HEK293 (cell line): ENCODE measurements around the gene ACSF2.

Experiments
- CTCF ChIA-PET: fragments of 350-600 bp; formaldehyde crosslinking; extraction: SDS; loops from one replicate; lab custom pipeline; 2021; ENCODE audit warnings: antibody characterized with exemption; lab: Yijun Ruan, JAX
- POLR2A ChIA-PET: fragments of 300-600 bp; formaldehyde crosslinking; extraction: SDS; loops from one replicate; lab custom pipeline; 2020; ENCODE audit warnings: antibody characterized with exemption, inconsistent platforms; lab: Yijun Ruan, JAX
- H3K27ac ChIP-seq: fragments of 200-500 bp; sonication (Bioruptor generic); 2 replicates; pipeline ENCODE4 v1.5.1; 2014; ENCODE audit warnings: low read depth, low read length, control low read depth, inconsistent platforms; ENCODE audit errors: extremely low read depth
- H3K36me3 ChIP-seq, 2 experiments: fragments of 200-500 bp in 1 of 2; sonication (Bioruptor generic) in 1 of 2; 1 replicate in 1 of 2; 2 replicates in 1 of 2; pipeline ENCODE4 v1.5.1; 2014 to 2017; ENCODE audit warnings: inconsistent platforms in 2 of 2, low read length in 2 of 2; ENCODE audit not compliant: control insufficient read depth in 2 of 2, insufficient read depth in 1 of 2
- H3K4me1 ChIP-seq: fragments of 200-500 bp; sonication (Bioruptor generic); 2 replicates; pipeline ENCODE4 v1.5.1; 2014; ENCODE audit warnings: mild to moderate bottlenecking, low read length, inconsistent platforms; ENCODE audit not compliant: control insufficient read depth, insufficient read depth
- H3K4me3 ChIP-seq: 2 replicates; pipeline ENCODE4 v1.5.1; 2011; ENCODE audit warnings: low read depth, mild to moderate bottlenecking, control low read depth, low read length, moderate library complexity
- H3K9me3 ChIP-seq: fragments of 200-500 bp; sonication (Bioruptor generic); 2 replicates; pipeline ENCODE4 v1.5.1; 2014; ENCODE audit warnings: low read depth, low read length, inconsistent platforms; ENCODE audit not compliant: control insufficient read depth, insufficient read depth
- GLI4 ChIP-seq: fragments of 450-650 bp; formaldehyde crosslinking; IDR thresholded peaks from 2 replicates; pipeline ENCODE4 v1.5.1; 2016; ENCODE audit warnings: missing biosample characterization, missing genetic modification characterization
- KLF8 ChIP-seq: fragments of 450-650 bp; formaldehyde crosslinking; IDR thresholded peaks from 2 replicates; pipeline ENCODE4 v1.5.1; 2016; ENCODE audit warnings: missing biosample characterization, missing genetic modification characterization
- ZBTB17 ChIP-seq: fragments of 450-650 bp; formaldehyde crosslinking; IDR thresholded peaks from 2 replicates; pipeline ENCODE4 v1.5.1; 2016; ENCODE audit warnings: missing biosample characterization, missing genetic modification characterization
- ZBTB48 ChIP-seq: fragments of 450-650 bp; formaldehyde crosslinking; IDR thresholded peaks from 2 replicates; pipeline ENCODE4 v1.5.1; 2016; ENCODE audit warnings: missing biosample characterization, missing genetic modification characterization
- ZNF121 ChIP-seq: fragments of 450-650 bp; formaldehyde crosslinking; IDR thresholded peaks from 2 replicates; pipeline ENCODE4 v1.5.1; 2016; ENCODE audit warnings: missing biosample characterization, missing genetic modification characterization
- ZNF169 ChIP-seq: fragments of 450-650 bp; formaldehyde crosslinking; IDR thresholded peaks from 2 replicates; pipeline ENCODE4 v1.5.1; 2016; ENCODE audit warnings: missing biosample characterization, missing genetic modification characterization
- ZNF366 ChIP-seq: fragments of 450-650 bp; formaldehyde crosslinking; conservative IDR thresholded peaks from 2 replicates; pipeline ENCODE4 v1.5.1; 2016; ENCODE audit warnings: missing biosample characterization, missing genetic modification characterization
- ZNF48 ChIP-seq: fragments of 450-650 bp; formaldehyde crosslinking; IDR thresholded peaks from 2 replicates; pipeline ENCODE4 v1.5.1; 2016; ENCODE audit warnings: missing biosample characterization, missing genetic modification characterization
- ZNF585B ChIP-seq: fragments of 450-650 bp; formaldehyde crosslinking; IDR thresholded peaks from 2 replicates; pipeline ENCODE4 v1.5.1; 2016; ENCODE audit warnings: missing biosample characterization, missing genetic modification characterization
- TF ChIP-seq, protein P1 (sequence below): fragments of 450-650 bp; formaldehyde crosslinking; IDR thresholded peaks from 2 replicates; pipeline ENCODE4 v1.5.1; 2016; ENCODE audit warnings: missing biosample characterization, missing genetic modification characterization
- TF ChIP-seq, protein P2 (sequence below): fragments of 450-650 bp; formaldehyde crosslinking; IDR thresholded peaks from 2 replicates; pipeline ENCODE4 v1.5.1; 2016; ENCODE audit warnings: missing biosample characterization, missing genetic modification characterization
- TF ChIP-seq, protein P3 (sequence below): fragments of 450-650 bp; formaldehyde crosslinking; IDR thresholded peaks from 2 replicates; pipeline ENCODE4 v1.5.1; 2016; ENCODE audit warnings: missing biosample characterization, missing genetic modification characterization

ACSF2 gene

DNA sequence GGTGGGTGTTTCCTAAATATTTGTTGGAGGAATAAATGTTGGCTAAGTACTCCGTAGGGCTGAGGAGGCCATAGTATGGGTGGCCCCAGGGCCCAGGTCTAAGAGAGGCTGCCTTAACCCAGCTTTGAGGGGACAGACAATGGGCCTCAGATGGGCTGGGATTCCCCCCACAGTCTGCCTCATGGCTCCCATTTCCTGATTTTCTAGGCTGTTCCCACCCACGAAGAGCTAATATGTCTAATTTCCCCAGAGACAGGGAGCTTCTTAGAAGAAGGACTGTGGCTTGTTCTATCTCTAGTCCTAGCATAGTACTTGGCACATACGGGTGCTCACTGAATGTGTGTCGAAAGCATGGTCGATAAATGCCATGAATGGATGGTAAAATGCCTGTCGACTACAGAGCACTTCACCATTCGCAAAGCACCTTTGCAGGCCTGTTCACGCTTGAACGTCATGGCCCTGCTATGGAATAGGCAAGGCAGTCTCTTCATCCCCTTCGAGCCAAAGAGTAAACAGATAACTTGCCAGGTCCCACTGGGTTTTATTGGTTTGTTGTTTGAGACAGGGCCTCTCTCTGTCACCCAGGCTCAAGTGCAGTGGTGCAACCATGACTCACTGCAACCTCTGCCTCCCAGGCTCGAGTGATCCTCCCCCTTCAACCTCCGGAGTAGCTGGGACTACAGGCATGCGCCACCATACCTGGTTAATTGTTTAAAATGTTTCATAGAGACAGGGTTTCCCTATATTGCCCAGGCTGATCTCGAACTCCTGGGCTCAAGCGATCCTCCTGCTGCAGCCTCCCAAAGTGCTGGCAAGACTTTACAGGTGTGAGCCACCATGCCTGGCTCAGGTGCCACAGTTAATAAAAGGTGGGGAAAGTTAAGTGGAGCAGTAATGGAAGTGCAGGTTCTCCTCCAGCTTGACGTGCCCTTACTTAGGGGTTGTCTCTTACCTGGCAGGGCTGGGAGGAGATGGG is 33.0 kb downstream of the ACSF2 start (continued):
- TF ChIP-seq ZNF48 = no peak
- TF ChIP-seq ZNF169 (tag by site-specific recombination) = no peak
- TF ChIP-seq, protein P1, sequence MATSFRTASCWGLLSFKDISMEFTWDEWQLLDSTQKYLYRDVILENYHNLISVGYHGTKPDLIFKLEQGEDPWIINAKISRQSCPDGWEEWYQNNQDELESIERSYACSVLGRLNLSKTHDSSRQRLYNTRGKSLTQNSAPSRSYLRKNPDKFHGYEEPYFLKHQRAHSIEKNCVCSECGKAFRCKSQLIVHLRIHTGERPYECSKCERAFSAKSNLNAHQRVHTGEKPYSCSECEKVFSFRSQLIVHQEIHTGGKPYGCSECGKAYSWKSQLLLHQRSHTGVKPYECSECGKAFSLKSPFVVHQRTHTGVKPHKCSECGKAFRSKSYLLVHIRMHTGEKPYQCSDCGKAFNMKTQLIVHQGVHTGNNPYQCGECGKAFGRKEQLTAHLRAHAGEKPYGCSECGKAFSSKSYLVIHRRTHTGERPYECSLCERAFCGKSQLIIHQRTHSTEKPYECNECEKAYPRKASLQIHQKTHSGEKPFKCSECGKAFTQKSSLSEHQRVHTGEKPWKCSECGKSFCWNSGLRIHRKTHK (tag by site-specific recombination) = no peak
- TF ChIP-seq, all 188 proteins: peak for 33

DNA sequence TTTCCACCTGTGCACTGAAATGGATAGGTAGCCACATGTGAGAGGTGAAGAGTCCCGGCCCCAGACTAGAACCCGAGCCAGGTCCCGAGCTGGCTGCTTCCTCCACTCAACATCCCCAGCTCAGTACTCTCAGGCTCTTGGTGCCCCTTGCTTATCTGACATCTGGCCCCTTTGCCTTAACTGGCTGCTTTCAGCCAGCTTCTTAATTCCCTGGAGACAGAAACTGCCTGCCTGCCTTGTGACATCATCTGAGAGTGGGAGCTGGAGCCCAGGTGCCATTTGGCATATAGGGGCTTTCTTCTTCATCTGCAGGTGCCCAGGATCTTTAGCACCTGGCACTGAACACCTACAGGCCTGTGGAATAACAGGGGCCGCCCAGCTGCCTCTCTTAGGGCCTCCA is 33.7 kb downstream of the ACSF2 start:
- Histone ChIP-seq H3K4me1 (peaks cover 17% of the 10 kb centered on the region), H3K4me3 (no peak overlapping the region), H3K36me3 (peaks cover 0 to 32% of the 10 kb centered on the region in 2 experiments; a peak in 1 of 3 replicates), H3K9me3 (no peaks in the 10 kb centered on the region), H3K27ac (no peak overlapping the region)
- ChIA-PET CTCF (interaction anchor here (0.7 to 5.1 kb wide), 4 partner anchors 12 to 357 kb away, joined by 3 to 29 read pairs (median 10); partner anchors contain the start of genes LRRC59 and RSAD1), POLR2A (interaction anchor here (1.5 kb wide), 1 partner anchor 33 kb away, joined by 4 read pairs; the partner anchor contains the start of gene ACSF2)
- TF ChIP-seq ZBTB17 (tag by site-specific recombination) (peak; percentile 25; the same call in 1 of the 2 replicates), ZBTB48 (peak; percentile 12; the same call in 1 of the 2 replicates), ZNF366 (tag by site-specific recombination) (no peak)

DNA sequence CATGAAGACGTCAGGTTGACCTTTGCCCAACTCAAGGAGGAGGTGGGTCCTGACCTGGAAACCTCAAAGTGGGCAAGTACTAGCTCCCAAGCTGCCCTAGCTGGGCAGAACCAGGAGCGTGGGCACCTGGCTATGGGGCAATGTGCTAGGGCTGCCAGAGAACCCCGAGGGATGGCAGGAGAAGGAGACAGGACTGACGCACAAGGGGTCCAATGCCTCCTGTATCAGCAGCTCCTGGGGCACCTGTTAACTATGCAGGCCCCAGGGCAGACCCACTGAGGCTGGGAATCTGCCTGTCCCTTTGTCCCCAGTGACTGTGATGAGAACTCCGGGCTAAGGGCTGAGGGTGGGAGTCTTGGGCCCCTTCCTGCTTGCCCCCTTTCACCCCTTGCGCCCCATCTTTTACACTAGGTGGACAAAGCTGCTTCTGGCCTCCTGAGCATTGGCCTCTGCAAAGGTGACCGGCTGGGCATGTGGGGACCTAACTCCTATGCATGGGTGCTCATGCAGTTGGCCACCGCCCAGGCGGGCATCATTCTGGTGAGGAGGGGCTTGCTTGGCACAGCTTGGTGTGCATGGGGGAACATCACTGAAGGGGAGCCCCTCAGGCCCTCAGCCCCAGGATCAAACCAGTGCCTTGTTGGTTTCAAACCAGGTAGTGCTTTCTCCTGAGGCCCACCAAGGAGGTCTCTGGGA is 35.0 kb downstream of the ACSF2 start:
- TF ChIP-seq ZNF585B (no peak), ZNF121 (tag by site-specific recombination) (no peak), GLI4 (no peak), KLF8 (tag by site-specific recombination) (no peak)
- TF ChIP-seq, protein P2, sequence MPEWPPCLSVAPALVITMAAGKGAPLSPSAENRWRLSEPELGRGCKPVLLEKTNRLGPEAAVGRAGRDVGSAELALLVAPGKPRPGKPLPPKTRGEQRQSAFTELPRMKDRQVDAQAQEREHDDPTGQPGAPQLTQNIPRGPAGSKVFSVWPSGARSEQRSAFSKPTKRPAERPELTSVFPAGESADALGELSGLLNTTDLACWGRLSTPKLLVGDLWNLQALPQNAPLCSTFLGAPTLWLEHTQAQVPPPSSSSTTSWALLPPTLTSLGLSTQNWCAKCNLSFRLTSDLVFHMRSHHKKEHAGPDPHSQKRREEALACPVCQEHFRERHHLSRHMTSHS (tag by site-specific recombination) = no peak
- TF ChIP-seq, protein P3, sequence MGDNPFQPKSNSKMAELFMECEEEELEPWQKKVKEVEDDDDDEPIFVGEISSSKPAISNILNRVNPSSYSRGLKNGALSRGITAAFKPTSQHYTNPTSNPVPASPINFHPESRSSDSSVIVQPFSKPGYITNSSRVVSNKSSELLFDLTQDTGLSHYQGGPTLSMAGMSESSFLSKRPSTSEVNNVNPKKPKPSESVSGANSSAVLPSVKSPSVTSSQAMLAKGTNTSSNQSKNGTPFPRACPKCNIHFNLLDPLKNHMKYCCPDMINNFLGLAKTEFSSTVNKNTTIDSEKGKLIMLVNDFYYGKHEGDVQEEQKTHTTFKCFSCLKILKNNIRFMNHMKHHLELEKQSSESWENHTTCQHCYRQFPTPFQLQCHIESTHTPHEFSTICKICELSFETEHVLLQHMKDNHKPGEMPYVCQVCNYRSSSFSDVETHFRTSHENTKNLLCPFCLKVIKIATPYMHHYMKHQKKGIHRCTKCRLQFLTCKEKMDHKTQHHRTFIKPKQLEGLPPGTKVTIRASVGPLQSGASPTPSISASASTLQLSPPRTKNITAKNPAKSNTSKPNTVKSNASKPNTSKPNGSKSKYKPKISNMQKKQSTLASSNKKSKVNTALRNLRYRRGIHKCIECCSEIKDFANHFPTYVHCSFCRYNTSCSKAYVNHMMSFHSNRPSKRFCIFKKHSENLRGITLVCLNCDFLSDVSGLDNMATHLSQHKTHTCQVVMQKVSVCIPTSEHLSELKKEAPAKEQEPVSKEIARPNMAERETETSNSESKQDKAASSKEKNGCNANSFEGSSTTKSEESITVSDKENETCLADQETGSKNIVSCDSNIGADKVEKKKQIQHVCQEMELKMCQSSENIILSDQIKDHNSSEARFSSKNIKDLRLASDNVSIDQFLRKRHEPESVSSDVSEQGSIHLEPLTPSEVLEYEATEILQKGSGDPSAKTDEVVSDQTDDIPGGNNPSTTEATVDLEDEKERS (tag by site-specific recombination) = no peak
- TF ChIP-seq, all 188 proteins: peak for 0

More for the DNA sequence above, 35.0 kb downstream of the ACSF2 start:
- H3K9me3 ChIP-seq = no peaks in the 10 kb centered on the region
- no peak overlapping the region for H3K4me3 ChIP-seq
- no peak overlapping the region for H3K27ac ChIP-seq
- POLR2A ChIA-PET = interaction anchor here (0.6 kb wide), 1 partner anchor 43 kb away, joined by 6 read pairs; no protein-coding TSS in a partner anchor
- H3K4me1 ChIP-seq = peaks cover 17% of the 10 kb centered on the region
- H3K36me3 ChIP-seq = peaks cover 0 to 37% of the 10 kb centered on the region in 2 experiments; a peak in 1 of 3 replicates
- CTCF ChIA-PET = interaction anchor here (5.1 kb wide), 1 partner anchor 17 kb away, joined by 29 read pairs; the partner anchor contains the start of gene RSAD1
